A673 (cell line): Measurements from ENCODE around the gene CLTRN. TPM values are rescaled to one million over a fixed set of nuclear protein-coding genes. Genes with fewer than 3 reads are reported as not detected.

Source experiments
- BruUV-seq: library from RNA; stranded (reverse); fragments of 400-500 nt; replicated peaks from 2 replicates; lab custom pipeline; 2021; lab: Mats Ljungman, UMichigan
- CTCF ChIA-PET: fragments of 300-600 bp; sonication (Branson Sonifier 250); formaldehyde crosslinking; loops from one replicate; lab custom pipeline; 2022; ENCODE audit warnings: antibody characterized with exemption; lab: Charles Lee
- POLR2A ChIA-PET: fragments of 300-600 bp; sonication (Branson Sonifier 250); formaldehyde crosslinking; loops from one replicate; lab custom pipeline; 2022; ENCODE audit warnings: antibody characterized with exemption; ENCODE audit not compliant: low non-redundant PET; lab: Charles Lee
- DNase-seq: peaks from one replicate; pipeline ENCODE4 v3.0.0-alpha.2; 2015; ENCODE audit warnings: low spot score
- H3K27ac ChIP-seq: fragments of 200-600 bp; sonication (generic); 2 replicates; pipeline ENCODE4 v1.5.1; 2016; ENCODE audit warnings: mixed run types, low read depth, mild to moderate bottlenecking, mixed read lengths, antibody characterized with exemption, low read length; ENCODE audit not compliant: poor library complexity, severe bottlenecking
- H3K27me3 ChIP-seq: fragments of 200-600 bp; sonication (generic); replicated peaks from 2 replicates; pipeline ENCODE4 v1.6.1; 2017; ENCODE audit warnings: mixed run types, low read depth, mild to moderate bottlenecking, mixed read lengths, antibody characterized with exemption, low read length; ENCODE audit not compliant: insufficient read depth, poor library complexity
- H3K36me3 ChIP-seq: fragments of 200-600 bp; sonication (generic); 2 replicates; pipeline ENCODE4 v1.6.1; 2016; ENCODE audit warnings: mixed run types, mild to moderate bottlenecking, mixed read lengths, antibody characterized with exemption, low read length; ENCODE audit not compliant: insufficient read depth, poor library complexity, severe bottlenecking
- H3K4me1 ChIP-seq: fragments of 200-600 bp; sonication (generic); 2 replicates; pipeline ENCODE4 v1.6.1; 2017; ENCODE audit warnings: mixed run types, mild to moderate bottlenecking, mixed read lengths, antibody characterized with exemption, low read length; ENCODE audit not compliant: insufficient read depth, poor library complexity, severe bottlenecking
- H3K4me3 ChIP-seq: fragments of 200-600 bp; sonication (generic); 2 replicates; pipeline ENCODE4 v1.5.1; 2016; ENCODE audit warnings: low read depth, mixed run types, mild to moderate bottlenecking, mixed read lengths, low read length; ENCODE audit not compliant: poor library complexity, severe bottlenecking
- H3K9me3 ChIP-seq: fragments of 200-600 bp; sonication (generic); 2 replicates; pipeline ENCODE4 v1.6.1; 2016; ENCODE audit warnings: mixed run types, low read depth, mild to moderate bottlenecking, mixed read lengths, antibody characterized with exemption, low read length; ENCODE audit not compliant: poor library complexity, severe bottlenecking
- EZH2 ChIP-seq: fragments of 200-600 bp; sonication (generic); IDR thresholded peaks from 2 replicates; pipeline ENCODE4 v1.6.1; 2017; ENCODE audit warnings: borderline replicate concordance, low read depth, mild to moderate bottlenecking, mixed read lengths, antibody characterized with exemption, low read length; ENCODE audit not compliant: poor library complexity, severe bottlenecking
- intact Hi-C: fragments of 100-400 bp; cut with micrococcal nuclease; formaldehyde crosslinking; loops from one replicate; pipeline ENCODE4 v1.10.0; 2022; ENCODE audit not compliant: unreplicated experiment
- total RNA-seq: library from RNA; stranded (reverse); gene quantifications from 2 replicates; pipeline ENCODE4 v1.2.3, GENCODE V29; 2021
- TF ChIP-seq, protein P1 (sequence below): fragments of 300-800, 200-600 bp; sonication (generic); conservative IDR thresholded peaks from 2 replicates; pipeline ENCODE4 v1.5.1; 2017; ENCODE audit warnings: low read depth, mild to moderate bottlenecking, antibody characterized with exemption, low read length, moderate library complexity, mixed read lengths

Gene CLTRN
- total RNA-seq, 1 experiment from 2014 or later = not detected

DNA sequence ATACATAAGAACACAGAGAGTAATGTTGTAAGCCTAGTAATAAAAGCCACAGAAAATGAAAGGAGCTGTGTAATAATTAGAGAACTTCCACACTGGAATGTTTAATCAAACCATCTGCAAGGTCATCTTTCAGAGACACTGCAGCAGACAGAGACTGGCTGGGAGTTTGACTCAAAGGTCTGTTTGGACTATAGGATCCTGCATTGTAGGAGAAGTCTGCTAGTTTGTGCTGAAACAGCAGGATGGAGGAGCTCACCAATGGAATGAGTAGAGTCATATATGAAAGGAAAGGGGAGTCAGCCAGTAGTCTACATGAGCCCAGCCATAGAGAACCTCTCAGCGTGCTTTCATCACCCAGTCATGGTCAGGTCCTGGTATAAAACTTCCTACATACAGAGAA is 59.4 kb downstream of the CLTRN start:
- Histone ChIP-seq H3K4me3 (no peak overlapping the region), H3K27me3 (peaks cover 42% of the 10 kb centered on the region), H3K9me3 (no peaks in the 10 kb centered on the region), H3K4me1 (no peaks in the 10 kb centered on the region), H3K36me3 (no peaks in the 10 kb centered on the region), H3K27ac (no peak overlapping the region)
- intact Hi-C loops = no loop called here
- ChIA-PET CTCF (no interaction called here), POLR2A (no interaction called here)
- TF ChIP-seq EZH2 = no peak
- TF ChIP-seq, protein P1, sequence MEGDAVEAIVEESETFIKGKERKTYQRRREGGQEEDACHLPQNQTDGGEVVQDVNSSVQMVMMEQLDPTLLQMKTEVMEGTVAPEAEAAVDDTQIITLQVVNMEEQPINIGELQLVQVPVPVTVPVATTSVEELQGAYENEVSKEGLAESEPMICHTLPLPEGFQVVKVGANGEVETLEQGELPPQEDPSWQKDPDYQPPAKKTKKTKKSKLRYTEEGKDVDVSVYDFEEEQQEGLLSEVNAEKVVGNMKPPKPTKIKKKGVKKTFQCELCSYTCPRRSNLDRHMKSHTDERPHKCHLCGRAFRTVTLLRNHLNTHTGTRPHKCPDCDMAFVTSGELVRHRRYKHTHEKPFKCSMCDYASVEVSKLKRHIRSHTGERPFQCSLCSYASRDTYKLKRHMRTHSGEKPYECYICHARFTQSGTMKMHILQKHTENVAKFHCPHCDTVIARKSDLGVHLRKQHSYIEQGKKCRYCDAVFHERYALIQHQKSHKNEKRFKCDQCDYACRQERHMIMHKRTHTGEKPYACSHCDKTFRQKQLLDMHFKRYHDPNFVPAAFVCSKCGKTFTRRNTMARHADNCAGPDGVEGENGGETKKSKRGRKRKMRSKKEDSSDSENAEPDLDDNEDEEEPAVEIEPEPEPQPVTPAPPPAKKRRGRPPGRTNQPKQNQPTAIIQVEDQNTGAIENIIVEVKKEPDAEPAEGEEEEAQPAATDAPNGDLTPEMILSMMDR = no peak
- no peak for DNase-seq
- BruUV-seq = no TSS peak

DNA sequence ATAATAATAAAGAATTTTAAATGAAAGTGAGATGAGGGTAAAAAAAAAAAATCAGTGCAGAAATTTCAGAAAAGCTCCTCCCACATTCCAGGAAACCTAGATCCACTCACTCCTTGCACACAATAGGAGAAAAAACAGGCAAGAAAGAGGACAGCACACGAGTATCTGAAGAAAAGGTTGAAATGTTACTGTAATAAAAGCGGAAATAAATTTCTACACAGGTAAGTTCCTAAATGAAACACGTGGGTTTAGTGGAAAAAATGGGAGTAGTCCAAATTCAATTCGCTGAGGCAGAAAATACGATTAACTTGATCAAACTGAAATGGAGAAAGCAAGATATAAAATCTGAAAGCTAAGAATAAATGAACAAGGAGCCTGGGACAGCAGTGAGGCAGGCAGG is 61.8 kb downstream of the CLTRN start:
- DNase-seq = no peak
- no TSS peak for BruUV-seq
- no peaks in the 10 kb centered on the region for H3K36me3 ChIP-seq
- no peak overlapping the region for H3K4me3 ChIP-seq
- H3K9me3 ChIP-seq = no peaks in the 10 kb centered on the region
- no peak overlapping the region for H3K27ac ChIP-seq
- intact Hi-C loops = no loop called here
- ChIA-PET CTCF (no interaction called here), POLR2A (no interaction called here)
- no peaks in the 10 kb centered on the region for H3K4me1 ChIP-seq
- peaks cover 66% of the 10 kb centered on the region for H3K27me3 ChIP-seq
- TF ChIP-seq, protein P1 = no peak
- no peak for TF ChIP-seq EZH2

DNA sequence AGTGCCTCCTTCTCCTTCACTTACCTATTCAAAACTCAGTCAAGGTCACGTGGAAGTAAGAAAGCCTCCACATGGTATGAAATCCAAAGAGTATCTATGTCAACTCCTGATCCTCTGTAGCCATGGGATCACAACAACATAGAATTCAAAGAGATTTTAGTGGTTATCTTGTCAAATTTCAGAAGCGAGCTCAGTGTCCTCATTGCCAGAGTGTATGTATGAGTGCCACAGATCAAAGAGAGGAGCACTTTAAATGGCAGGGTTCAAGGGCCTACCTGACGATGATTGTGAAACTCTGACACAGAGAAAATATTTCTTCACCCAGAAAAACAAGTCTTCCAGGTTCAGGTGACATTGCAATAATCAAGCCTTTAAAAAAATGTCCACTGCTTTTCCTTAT is 62.7 kb downstream of the CLTRN start:
- POLR2A ChIA-PET = no interaction called here
- H3K4me3 ChIP-seq = no peak overlapping the region
- no peak overlapping the region for H3K27ac ChIP-seq
- CTCF ChIA-PET = no interaction called here
- no TSS peak for BruUV-seq
- no peak for TF ChIP-seq EZH2
- TF ChIP-seq, protein P1 = no peak
- intact Hi-C loops = no loop called here
- H3K9me3 ChIP-seq = no peaks in the 10 kb centered on the region
- no peaks in the 10 kb centered on the region for H3K36me3 ChIP-seq
- H3K27me3 ChIP-seq = peaks cover 62% of the 10 kb centered on the region
- H3K4me1 ChIP-seq = no peaks in the 10 kb centered on the region
- no peak for DNase-seq
